Suprapubic skin (tissue), 4 donors: Measurements from ENCODE around the gene MAPK12.

Source experiments
- CTCF ChIP-seq, 2 donors: fragments of 200-600 bp in 1 of 2; fragments of 450-650 bp in 1 of 2; sonication (generic) in 1 of 2; IDR thresholded peaks; one replicate each; pipeline ENCODE4 v1.5.1; 2016 to 2019; ENCODE audit warnings: antibody characterized with exemption in 2 of 2, mild to moderate bottlenecking in 1 of 2, moderate library complexity in 1 of 2
- EP300 ChIP-seq: sonication (generic); formaldehyde crosslinking; IDR thresholded peaks from one replicate; pipeline ENCODE4 v1.6.1; 2017; ENCODE audit warnings: antibody characterized with exemption
- POLR2A ChIP-seq, 2 donors: fragments of 450-650 bp; IDR thresholded peaks; one replicate each; pipeline ENCODE4 v1.6.1; 2017; ENCODE audit warnings: antibody characterized with exemption in 2 of 2, mild to moderate bottlenecking in 2 of 2, moderate library complexity in 2 of 2
- POLR2AphosphoS5 ChIP-seq, 3 donors: sonication (generic); formaldehyde crosslinking; IDR thresholded peaks; one replicate each; pipeline ENCODE4 v1.6.1; 2017; ENCODE audit warnings: antibody characterized with exemption in 3 of 3

GRCh38 chr22:50306753-50307749, 45.6 kb upstream of the MAPK12 start, which contains the start of gene PLXNB2:
- TF ChIP-seq CTCF (IDR thresholded peaks at IDR 0.05): no peak
- TF ChIP-seq EP300: no peak
- TF ChIP-seq POLR2AphosphoS5 (IDR thresholded peaks at IDR 0.05): no peak
- no peak for TF ChIP-seq POLR2A (IDR thresholded peaks at IDR 0.05)
